Transverse colon (tissue), 4 donors: ENCODE measurements around the gene MB21D2.
A peak's percentile ranks its signal among the peaks of the same experiment; 100 is the strongest.

Source experiments
- POLR2AphosphoS5 ChIP-seq, 3 donors: sonication (generic); formaldehyde crosslinking; IDR thresholded peaks; one replicate each; pipeline ENCODE4 v1.6.1; 2016; ENCODE audit warnings: antibody characterized with exemption in 3 of 3
- TF ChIP-seq, protein P1 (sequence below), 5 experiments: fragments of 200-600 bp in 3 of 5; fragments of 450-650 bp in 2 of 5; sonication (generic) in 3 of 5; IDR thresholded peaks; 1 replicate in 2 of 5; 2 replicates in 3 of 5; pipeline ENCODE4 v1.5.1; 2016 to 2017; ENCODE audit warnings: antibody characterized with exemption in 5 of 5, inconsistent platforms in 3 of 5, mild to moderate bottlenecking in 2 of 5, moderate library complexity in 1 of 5

DNA sequence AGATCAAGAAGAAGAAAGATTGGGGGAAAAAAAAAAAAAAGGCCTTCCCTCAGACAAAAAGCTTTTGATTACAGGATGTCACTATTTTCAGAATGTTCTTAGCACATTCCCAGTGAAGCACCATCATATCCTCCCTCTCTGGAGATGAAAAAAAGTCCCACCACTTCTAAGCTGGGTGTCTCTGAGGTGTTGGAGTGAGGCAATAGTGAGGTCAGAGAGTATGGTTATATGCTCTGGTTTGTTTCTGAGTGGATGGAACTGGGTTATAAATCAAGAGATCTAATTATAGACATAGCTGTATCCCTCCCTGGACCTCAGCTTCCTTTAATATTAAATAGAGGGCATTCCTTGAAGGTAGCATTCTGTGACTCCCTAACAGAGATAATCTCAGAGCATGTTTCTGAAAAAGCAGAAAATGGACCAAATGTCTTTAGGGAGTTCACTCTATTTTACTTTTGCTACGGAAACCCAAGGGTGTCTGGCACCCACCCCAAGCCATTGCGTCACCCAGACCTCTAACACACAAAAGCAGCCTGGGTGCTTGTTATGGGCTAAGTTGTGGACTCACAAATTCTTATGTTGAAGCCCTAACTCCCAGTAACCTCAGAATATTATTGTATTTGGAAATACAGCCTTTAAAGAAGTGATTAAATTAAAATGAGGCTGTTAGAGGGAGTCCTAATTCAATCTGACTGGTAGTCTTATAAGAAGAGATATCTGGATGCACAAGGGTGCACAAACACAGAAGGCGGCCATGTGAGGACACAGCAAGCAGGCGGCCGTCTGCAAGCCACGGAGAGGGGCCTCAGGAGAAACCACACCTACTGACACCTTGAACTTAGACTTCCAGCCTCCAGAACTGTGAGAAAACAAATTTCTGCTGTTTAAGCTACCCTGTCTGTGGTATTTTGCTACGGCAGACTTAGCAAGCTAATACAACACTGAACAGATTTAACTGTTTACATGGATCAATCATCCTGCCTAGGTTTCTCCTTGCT lies 81.5 kb downstream of the MB21D2 start:
- peak in 2 of 3 donors; percentile 19 to 45 for TF ChIP-seq POLR2AphosphoS5 (IDR thresholded peaks at IDR 0.05)
- TF ChIP-seq, protein P1, sequence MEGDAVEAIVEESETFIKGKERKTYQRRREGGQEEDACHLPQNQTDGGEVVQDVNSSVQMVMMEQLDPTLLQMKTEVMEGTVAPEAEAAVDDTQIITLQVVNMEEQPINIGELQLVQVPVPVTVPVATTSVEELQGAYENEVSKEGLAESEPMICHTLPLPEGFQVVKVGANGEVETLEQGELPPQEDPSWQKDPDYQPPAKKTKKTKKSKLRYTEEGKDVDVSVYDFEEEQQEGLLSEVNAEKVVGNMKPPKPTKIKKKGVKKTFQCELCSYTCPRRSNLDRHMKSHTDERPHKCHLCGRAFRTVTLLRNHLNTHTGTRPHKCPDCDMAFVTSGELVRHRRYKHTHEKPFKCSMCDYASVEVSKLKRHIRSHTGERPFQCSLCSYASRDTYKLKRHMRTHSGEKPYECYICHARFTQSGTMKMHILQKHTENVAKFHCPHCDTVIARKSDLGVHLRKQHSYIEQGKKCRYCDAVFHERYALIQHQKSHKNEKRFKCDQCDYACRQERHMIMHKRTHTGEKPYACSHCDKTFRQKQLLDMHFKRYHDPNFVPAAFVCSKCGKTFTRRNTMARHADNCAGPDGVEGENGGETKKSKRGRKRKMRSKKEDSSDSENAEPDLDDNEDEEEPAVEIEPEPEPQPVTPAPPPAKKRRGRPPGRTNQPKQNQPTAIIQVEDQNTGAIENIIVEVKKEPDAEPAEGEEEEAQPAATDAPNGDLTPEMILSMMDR (IDR thresholded peaks at IDR 0.05) = no peak
